HepG2 (cell line): ENCODE measurements around the gene C2orf81. TPM values are rescaled to one million over a fixed set of nuclear protein-coding genes. Genes with fewer than 3 reads are reported as not detected.

Experiments
- ISL2 ChIP-seq: sonication (generic); formaldehyde crosslinking; IDR thresholded peaks from 2 replicates; pipeline ENCODE4 v1.5.0; 2020; ENCODE audit warnings: missing genetic modification reagents
- KAT2B ChIP-seq: fragments of 150-350 bp; IDR thresholded peaks from 2 replicates; pipeline ENCODE4 v1.6.1; 2014; ENCODE audit warnings: low read depth, low read length, borderline replicate concordance
- MTA1 ChIP-seq: sonication (generic); formaldehyde crosslinking; IDR thresholded peaks from 2 replicates; pipeline ENCODE4 v1.4.0; 2020; ENCODE audit warnings: missing genetic modification reagents, mild to moderate bottlenecking, borderline replicate concordance
- SCMH1 ChIP-seq: sonication (generic); formaldehyde crosslinking; IDR thresholded peaks from 2 replicates; pipeline ENCODE4 v1.9.0; 2021; ENCODE audit warnings: missing genetic modification reagents, mild to moderate bottlenecking, borderline replicate concordance
- ZBTB1 ChIP-seq: sonication (generic); formaldehyde crosslinking; IDR thresholded peaks from 2 replicates; pipeline ENCODE4 v1.4.0; 2020; ENCODE audit warnings: missing genetic modification reagents, borderline replicate concordance
- ZBTB7A ChIP-seq: sonication (generic); formaldehyde crosslinking; IDR thresholded peaks from 2 replicates; pipeline ENCODE4 v1.8.0; 2022; ENCODE audit warnings: mild to moderate bottlenecking, missing genetic modification reagents
- ZFP82 ChIP-seq: sonication (generic); formaldehyde crosslinking; IDR thresholded peaks from 2 replicates; pipeline ENCODE4 v1.5.1; 2020; ENCODE audit warnings: mild to moderate bottlenecking, missing genetic modification reagents, borderline replicate concordance
- ZNF558 ChIP-seq: sonication (generic); formaldehyde crosslinking; IDR thresholded peaks from 2 replicates; pipeline ENCODE4 v1.9.0; 2022; ENCODE audit warnings: mild to moderate bottlenecking, missing genetic modification reagents, borderline replicate concordance
- ZNF761 ChIP-seq: sonication (generic); formaldehyde crosslinking; conservative IDR thresholded peaks from 2 replicates; pipeline ENCODE4 v1.4.0; 2020; ENCODE audit warnings: mild to moderate bottlenecking, missing genetic modification reagents
- polyA plus RNA-seq, 8 experiments: library from polyadenylated mRNA; depleted of rRNA in 3 of 8; stranded (reverse) in 7 of 8; unstranded in 1 of 8; fragments of >200 nt; fragmentation: Illumina TruSeq in 4 of 8; extraction: Trizol in 4 of 8; gene quantifications; 2 replicates each; pipeline versions ENCODE4 v1.2.1 to v1.2.3, GENCODE V29; 2011 to 2016; ENCODE audit warnings: low read depth in 4 of 8, missing spikeins in 1 of 8, mixed read lengths in 1 of 8; ENCODE audit not compliant: insufficient read depth in 1 of 8
- total RNA-seq, 5 experiments: library from RNA; depleted of rRNA; stranded (reverse); fragments of >200 nt; fragmentation: Illumina TruSeq; extraction: Trizol; gene quantifications; 2 replicates each; pipeline ENCODE4 v1.2.3, GENCODE V29; 2016; ENCODE audit warnings: low read depth in 1 of 5
- TF ChIP-seq, protein P1 (sequence below): sonication (generic); formaldehyde crosslinking; IDR thresholded peaks from 2 replicates; pipeline ENCODE4; 2020; ENCODE audit warnings: missing genetic modification reagents, mild to moderate bottlenecking, borderline replicate concordance
- TF ChIP-seq, protein P2 (sequence below): sonication (generic); formaldehyde crosslinking; IDR thresholded peaks from 2 replicates; pipeline ENCODE4 v1.9.0; 2021; ENCODE audit warnings: missing genetic modification reagents, borderline replicate concordance
- TF ChIP-seq, protein P3 (sequence below): sonication (generic); formaldehyde crosslinking; IDR thresholded peaks from 2 replicates; pipeline ENCODE4 v1.5.1; 2020; ENCODE audit warnings: mild to moderate bottlenecking, missing genetic modification reagents, borderline replicate concordance

Gene C2orf81
- total and polyA plus RNA-seq, 2 of the 13 experiments (the other 11 are each of a cell fraction or from before 2014, with no cell fraction given) = 0.15 to 0.17 TPM

DNA sequence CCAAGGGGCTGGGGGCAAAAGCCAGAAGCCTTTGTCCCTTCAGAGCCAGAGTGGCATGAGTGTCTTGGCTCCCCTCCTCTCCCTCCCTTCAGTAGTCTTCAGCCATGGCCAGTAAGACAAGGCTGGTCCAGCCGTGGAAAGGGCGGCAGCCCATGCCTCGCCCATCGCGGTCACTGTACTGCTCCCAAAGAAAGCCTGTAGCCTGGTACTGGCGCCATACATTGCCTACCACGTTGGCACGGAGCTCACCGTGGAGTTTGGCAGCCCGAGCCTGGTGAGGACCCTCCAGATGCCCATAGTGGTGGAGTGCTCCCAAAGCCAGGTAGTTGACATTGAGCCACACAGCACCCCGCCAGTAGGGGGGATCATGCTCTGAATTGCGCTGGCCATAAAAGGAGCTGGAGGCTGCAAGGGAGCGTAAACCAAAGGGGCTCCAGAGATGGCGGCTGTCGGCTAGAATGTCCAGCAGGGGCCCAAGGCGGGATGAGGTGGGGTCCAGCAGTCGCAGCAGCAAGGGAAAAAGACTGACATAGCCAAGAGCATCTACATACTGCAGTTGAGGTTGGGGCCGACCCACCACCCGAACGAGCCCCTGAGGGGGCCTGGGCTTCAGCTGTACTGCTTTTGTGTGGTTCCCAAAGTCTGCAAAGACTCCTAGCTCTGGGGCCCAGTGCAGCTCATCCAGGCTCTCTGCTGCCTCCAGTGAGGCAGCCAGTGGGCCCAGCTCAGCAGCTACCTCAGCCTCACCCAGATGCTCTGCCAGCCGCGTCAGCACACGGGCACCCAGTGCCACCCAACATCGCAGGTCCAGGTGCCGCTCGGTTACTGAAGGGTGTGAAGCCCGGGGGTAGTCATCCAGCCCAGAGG is 40.0 kb upstream of the C2orf81 start (continued):
- TF ChIP-seq, protein P1, sequence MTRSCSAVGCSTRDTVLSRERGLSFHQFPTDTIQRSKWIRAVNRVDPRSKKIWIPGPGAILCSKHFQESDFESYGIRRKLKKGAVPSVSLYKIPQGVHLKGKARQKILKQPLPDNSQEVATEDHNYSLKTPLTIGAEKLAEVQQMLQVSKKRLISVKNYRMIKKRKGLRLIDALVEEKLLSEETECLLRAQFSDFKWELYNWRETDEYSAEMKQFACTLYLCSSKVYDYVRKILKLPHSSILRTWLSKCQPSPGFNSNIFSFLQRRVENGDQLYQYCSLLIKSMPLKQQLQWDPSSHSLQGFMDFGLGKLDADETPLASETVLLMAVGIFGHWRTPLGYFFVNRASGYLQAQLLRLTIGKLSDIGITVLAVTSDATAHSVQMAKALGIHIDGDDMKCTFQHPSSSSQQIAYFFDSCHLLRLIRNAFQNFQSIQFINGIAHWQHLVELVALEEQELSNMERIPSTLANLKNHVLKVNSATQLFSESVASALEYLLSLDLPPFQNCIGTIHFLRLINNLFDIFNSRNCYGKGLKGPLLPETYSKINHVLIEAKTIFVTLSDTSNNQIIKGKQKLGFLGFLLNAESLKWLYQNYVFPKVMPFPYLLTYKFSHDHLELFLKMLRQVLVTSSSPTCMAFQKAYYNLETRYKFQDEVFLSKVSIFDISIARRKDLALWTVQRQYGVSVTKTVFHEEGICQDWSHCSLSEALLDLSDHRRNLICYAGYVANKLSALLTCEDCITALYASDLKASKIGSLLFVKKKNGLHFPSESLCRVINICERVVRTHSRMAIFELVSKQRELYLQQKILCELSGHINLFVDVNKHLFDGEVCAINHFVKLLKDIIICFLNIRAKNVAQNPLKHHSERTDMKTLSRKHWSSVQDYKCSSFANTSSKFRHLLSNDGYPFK (CRISPR knock-in tag) = no peak
- TF ChIP-seq ZBTB1 (CRISPR knock-in tag) = no peak
- no peak for TF ChIP-seq ISL2 (CRISPR knock-in tag)
- TF ChIP-seq ZNF558 (CRISPR knock-in tag) = no peak
- no peak for TF ChIP-seq MTA1 (CRISPR knock-in tag)
- no peak for TF ChIP-seq SCMH1 (CRISPR knock-in tag)
- TF ChIP-seq ZFP82 (CRISPR knock-in tag) = no peak
- no peak for TF ChIP-seq ZNF761 (CRISPR knock-in tag)
- TF ChIP-seq, protein P2, sequence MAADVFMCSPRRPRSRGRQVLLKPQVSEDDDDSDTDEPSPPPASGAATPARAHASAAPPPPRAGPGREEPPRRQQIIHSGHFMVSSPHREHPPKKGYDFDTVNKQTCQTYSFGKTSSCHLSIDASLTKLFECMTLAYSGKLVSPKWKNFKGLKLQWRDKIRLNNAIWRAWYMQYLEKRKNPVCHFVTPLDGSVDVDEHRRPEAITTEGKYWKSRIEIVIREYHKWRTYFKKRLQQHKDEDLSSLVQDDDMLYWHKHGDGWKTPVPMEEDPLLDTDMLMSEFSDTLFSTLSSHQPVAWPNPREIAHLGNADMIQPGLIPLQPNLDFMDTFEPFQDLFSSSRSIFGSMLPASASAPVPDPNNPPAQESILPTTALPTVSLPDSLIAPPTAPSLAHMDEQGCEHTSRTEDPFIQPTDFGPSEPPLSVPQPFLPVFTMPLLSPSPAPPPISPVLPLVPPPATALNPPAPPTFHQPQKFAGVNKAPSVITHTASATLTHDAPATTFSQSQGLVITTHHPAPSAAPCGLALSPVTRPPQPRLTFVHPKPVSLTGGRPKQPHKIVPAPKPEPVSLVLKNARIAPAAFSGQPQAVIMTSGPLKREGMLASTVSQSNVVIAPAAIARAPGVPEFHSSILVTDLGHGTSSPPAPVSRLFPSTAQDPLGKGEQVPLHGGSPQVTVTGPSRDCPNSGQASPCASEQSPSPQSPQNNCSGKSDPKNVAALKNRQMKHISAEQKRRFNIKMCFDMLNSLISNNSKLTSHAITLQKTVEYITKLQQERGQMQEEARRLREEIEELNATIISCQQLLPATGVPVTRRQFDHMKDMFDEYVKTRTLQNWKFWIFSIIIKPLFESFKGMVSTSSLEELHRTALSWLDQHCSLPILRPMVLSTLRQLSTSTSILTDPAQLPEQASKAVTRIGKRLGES (CRISPR knock-in tag) = no peak
- TF ChIP-seq ZBTB7A (CRISPR knock-in tag) = no peak
- no peak for TF ChIP-seq KAT2B
- TF ChIP-seq, protein P3, sequence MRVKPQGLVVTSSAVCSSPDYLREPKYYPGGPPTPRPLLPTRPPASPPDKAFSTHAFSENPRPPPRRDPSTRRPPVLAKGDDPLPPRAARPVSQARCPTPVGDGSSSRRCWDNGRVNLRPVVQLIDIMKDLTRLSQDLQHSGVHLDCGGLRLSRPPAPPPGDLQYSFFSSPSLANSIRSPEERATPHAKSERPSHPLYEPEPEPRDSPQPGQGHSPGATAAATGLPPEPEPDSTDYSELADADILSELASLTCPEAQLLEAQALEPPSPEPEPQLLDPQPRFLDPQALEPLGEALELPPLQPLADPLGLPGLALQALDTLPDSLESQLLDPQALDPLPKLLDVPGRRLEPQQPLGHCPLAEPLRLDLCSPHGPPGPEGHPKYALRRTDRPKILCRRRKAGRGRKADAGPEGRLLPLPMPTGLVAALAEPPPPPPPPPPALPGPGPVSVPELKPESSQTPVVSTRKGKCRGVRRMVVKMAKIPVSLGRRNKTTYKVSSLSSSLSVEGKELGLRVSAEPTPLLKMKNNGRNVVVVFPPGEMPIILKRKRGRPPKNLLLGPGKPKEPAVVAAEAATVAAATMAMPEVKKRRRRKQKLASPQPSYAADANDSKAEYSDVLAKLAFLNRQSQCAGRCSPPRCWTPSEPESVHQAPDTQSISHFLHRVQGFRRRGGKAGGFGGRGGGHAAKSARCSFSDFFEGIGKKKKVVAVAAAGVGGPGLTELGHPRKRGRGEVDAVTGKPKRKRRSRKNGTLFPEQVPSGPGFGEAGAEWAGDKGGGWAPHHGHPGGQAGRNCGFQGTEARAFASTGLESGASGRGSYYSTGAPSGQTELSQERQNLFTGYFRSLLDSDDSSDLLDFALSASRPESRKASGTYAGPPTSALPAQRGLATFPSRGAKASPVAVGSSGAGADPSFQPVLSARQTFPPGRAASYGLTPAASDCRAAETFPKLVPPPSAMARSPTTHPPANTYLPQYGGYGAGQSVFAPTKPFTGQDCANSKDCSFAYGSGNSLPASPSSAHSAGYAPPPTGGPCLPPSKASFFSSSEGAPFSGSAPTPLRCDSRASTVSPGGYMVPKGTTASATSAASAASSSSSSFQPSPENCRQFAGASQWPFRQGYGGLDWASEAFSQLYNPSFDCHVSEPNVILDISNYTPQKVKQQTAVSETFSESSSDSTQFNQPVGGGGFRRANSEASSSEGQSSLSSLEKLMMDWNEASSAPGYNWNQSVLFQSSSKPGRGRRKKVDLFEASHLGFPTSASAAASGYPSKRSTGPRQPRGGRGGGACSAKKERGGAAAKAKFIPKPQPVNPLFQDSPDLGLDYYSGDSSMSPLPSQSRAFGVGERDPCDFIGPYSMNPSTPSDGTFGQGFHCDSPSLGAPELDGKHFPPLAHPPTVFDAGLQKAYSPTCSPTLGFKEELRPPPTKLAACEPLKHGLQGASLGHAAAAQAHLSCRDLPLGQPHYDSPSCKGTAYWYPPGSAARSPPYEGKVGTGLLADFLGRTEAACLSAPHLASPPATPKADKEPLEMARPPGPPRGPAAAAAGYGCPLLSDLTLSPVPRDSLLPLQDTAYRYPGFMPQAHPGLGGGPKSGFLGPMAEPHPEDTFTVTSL (CRISPR knock-in tag) = no peak
